SK-N-SH (cell line): ENCODE results near the gene ARID3A. TPM values are rescaled to one million over a fixed set of nuclear protein-coding genes. Genes with fewer than 3 reads are reported as not detected.

ENCODE experiments used
- CTCF ChIA-PET: fragments of 300-600, 350-600 bp; formaldehyde crosslinking; extraction: SDS; loops from one replicate; lab custom pipeline; 2021; lab: Yijun Ruan, JAX
- POLR2A ChIA-PET: fragments of 350-600 bp; sonication (Branson Sonifier 250); formaldehyde crosslinking; extraction: SDS; loops from one replicate; lab custom pipeline; 2020; ENCODE audit warnings: antibody characterized with exemption, inconsistent platforms; lab: Yijun Ruan, JAX
- DNase-seq: peaks from one replicate; pipeline ENCODE4 v3.0.0; 2012
- H2AFZ ChIP-seq: fragments of 200-600 bp; sonication (generic); 2 replicates; pipeline ENCODE4 v1.8.1; 2016; ENCODE audit warnings: antibody characterized with exemption, mild to moderate bottlenecking, low read depth
- H3F3A ChIP-seq: fragments of 200-600 bp; sonication (generic); replicated peaks from 2 replicates; pipeline ENCODE3; 2016; ENCODE audit warnings: antibody characterized with exemption, mild to moderate bottlenecking; ENCODE audit not compliant: insufficient read depth
- H3K27ac ChIP-seq, 2 experiments: fragments of 200-500 bp in 1 of 2; fragments of 200-600 bp in 1 of 2; sonication (Bioruptor generic) in 1 of 2; sonication (generic), shearing (Covaris generic) in 1 of 2; 2 replicates each; pipeline versions ENCODE4 v1.5.1 to v1.6.1; 2014 to 2016; ENCODE audit warnings: low read depth in 2 of 2, inconsistent platforms in 1 of 2, low read length in 1 of 2, mild to moderate bottlenecking in 1 of 2, mixed read lengths in 1 of 2
- H3K27me3 ChIP-seq: fragments of 200-600 bp; sonication (generic), shearing (Covaris generic); 2 replicates; pipeline ENCODE4 v1.6.1; 2016; ENCODE audit warnings: mixed run types; ENCODE audit not compliant: insufficient read depth
- H3K36me3 ChIP-seq, 2 experiments: fragments of 200-500 bp in 1 of 2; fragments of 200-600 bp in 1 of 2; sonication (Bioruptor generic) in 1 of 2; sonication (generic) in 1 of 2; replicated peaks in 1 of 2; 2 replicates each; pipeline versions ENCODE3 to v1.5.1; 2014 to 2016; ENCODE audit warnings: low read length in 1 of 2, mild to moderate bottlenecking in 1 of 2; ENCODE audit not compliant: insufficient read depth in 2 of 2, control insufficient read depth in 1 of 2
- H3K4me1 ChIP-seq, 2 experiments: fragments of 200-500 bp in 1 of 2; fragments of 200-600 bp in 1 of 2; sonication (Bioruptor generic) in 1 of 2; sonication (generic), shearing (Covaris generic) in 1 of 2; 2 replicates each; pipeline versions ENCODE4 v1.5.1 to v1.6.1; 2014 to 2016; ENCODE audit warnings: low read depth in 1 of 2, low read length in 1 of 2, mixed run types in 1 of 2; ENCODE audit not compliant: insufficient read depth in 2 of 2, control insufficient read depth in 1 of 2
- H3K4me2 ChIP-seq: fragments of 200-600 bp; sonication (generic), shearing (Covaris generic); 2 replicates; pipeline ENCODE4 v1.6.1; 2017; ENCODE audit warnings: mixed run types
- H3K4me3 ChIP-seq, 2 experiments: fragments of 200-500 bp in 1 of 2; fragments of 200-600 bp in 1 of 2; sonication (Bioruptor generic) in 1 of 2; sonication (generic), shearing (Covaris generic) in 1 of 2; 2 replicates each; pipeline versions ENCODE4 v1.5.1 to v1.8.1; 2014 to 2016; ENCODE audit warnings: low read depth in 2 of 2, inconsistent platforms in 1 of 2, low read length in 1 of 2, mild to moderate bottlenecking in 1 of 2, mixed read lengths in 1 of 2, moderate library complexity in 1 of 2
- H3K79me2 ChIP-seq: fragments of 200-600 bp; sonication (generic); 2 replicates; pipeline ENCODE4 v1.8.1; 2017; ENCODE audit warnings: mild to moderate bottlenecking; ENCODE audit not compliant: insufficient read depth
- H3K9ac ChIP-seq: fragments of 200-600 bp; sonication (generic); 2 replicates; pipeline ENCODE4 v1.6.1; 2017; ENCODE audit warnings: mixed run types
- H3K9me2 ChIP-seq: fragments of 200-600 bp; sonication (generic); 2 replicates; pipeline ENCODE4 v1.6.1; 2017; ENCODE audit warnings: mixed run types
- H3K9me3 ChIP-seq: fragments of 200-600 bp; sonication (generic); 2 replicates; pipeline ENCODE4 v1.6.1; 2017; ENCODE audit warnings: mixed run types, mild to moderate bottlenecking, moderate library complexity
- H4K20me1 ChIP-seq: fragments of 200-600 bp; sonication (generic); 2 replicates; pipeline ENCODE4 v1.6.1; 2017; ENCODE audit warnings: mild to moderate bottlenecking, mixed run types; ENCODE audit not compliant: insufficient read depth
- ELF1 ChIP-seq: IDR thresholded peaks from 2 replicates; pipeline ENCODE4 v1.4.0; 2012
- EP300 ChIP-seq, 2 experiments: IDR thresholded peaks; 2 replicates each; pipeline versions ENCODE4 v1.4.0 to v1.6.1; 2012; ENCODE audit warnings: borderline replicate concordance in 1 of 2, low read depth in 1 of 2, low read length in 1 of 2
- EZH2phosphoT487 ChIP-seq: fragments of 200-600 bp; sonication (generic); IDR thresholded peaks from 2 replicates; pipeline ENCODE4 v1.6.1; 2017; ENCODE audit warnings: low read depth, mixed run types, mild to moderate bottlenecking, antibody characterized with exemption, moderate library complexity, borderline replicate concordance
- FOXM1 ChIP-seq: IDR thresholded peaks from 2 replicates; pipeline ENCODE4 v1.4.0; 2012; ENCODE audit warnings: low read depth, mild to moderate bottlenecking
- GABPA ChIP-seq: IDR thresholded peaks from 2 replicates; pipeline ENCODE4 v1.4.0; 2012; ENCODE audit warnings: low read depth, mild to moderate bottlenecking
- GATA2 ChIP-seq: sonication (generic); formaldehyde crosslinking; IDR thresholded peaks from 2 replicates; pipeline ENCODE4 v1.5.0; 2020; ENCODE audit warnings: mild to moderate bottlenecking, missing genetic modification reagents
- MAX ChIP-seq: IDR thresholded peaks from 2 replicates; pipeline ENCODE4 v1.4.0; 2012; ENCODE audit warnings: low read depth
- MEF2A ChIP-seq: IDR thresholded peaks from 2 replicates; pipeline ENCODE4 v1.4.0; 2012; ENCODE audit warnings: low read depth, borderline replicate concordance
- NRF1 ChIP-seq: IDR thresholded peaks from 2 replicates; pipeline ENCODE4 v1.6.1; 2012; ENCODE audit warnings: low read depth, mild to moderate bottlenecking, low read length
- PBX3 ChIP-seq: IDR thresholded peaks from 2 replicates; pipeline ENCODE4; 2012
- RXRA ChIP-seq: IDR thresholded peaks from 2 replicates; pipeline ENCODE4 v1.4.0; 2012; ENCODE audit warnings: low read depth, mild to moderate bottlenecking, borderline replicate concordance
- SIN3A ChIP-seq: IDR thresholded peaks from 2 replicates; pipeline ENCODE4 v1.6.1; 2012; ENCODE audit warnings: low read depth, mild to moderate bottlenecking, low read length, moderate library complexity, borderline replicate concordance
- SMC3 ChIP-seq: IDR thresholded peaks from 2 replicates; pipeline ENCODE4 v1.6.1; 2012; ENCODE audit warnings: low read depth, low read length, improper control_type of control experiment
- TCF12 ChIP-seq: IDR thresholded peaks from 2 replicates; pipeline ENCODE4 v1.4.0; 2012
- USF2 ChIP-seq: fragments of 150-350 bp; IDR thresholded peaks from 2 replicates; pipeline ENCODE4 v1.6.1; 2017; ENCODE audit warnings: antibody characterized with exemption, low read length, low read depth, borderline replicate concordance
- YY1 ChIP-seq: IDR thresholded peaks from 2 replicates; pipeline ENCODE4 v1.4.0; 2012; ENCODE audit warnings: low read depth, mild to moderate bottlenecking
- WGBS: methylation state at CpG from one replicate; pipeline ENCODE4 v1.1.6; 2017; ENCODE audit warnings: low lambda C conversion rate; 5-methylcytosine and 5-hydroxymethylcytosine counted together
- polyA plus RNA-seq, 3 experiments: library from polyadenylated mRNA; depleted of rRNA; stranded (reverse); fragments of >200 nt; gene quantifications; 2 replicates each; pipeline ENCODE4 v1.2.3, GENCODE V29; 2012
- TF ChIP-seq, protein P1 (sequence below): IDR thresholded peaks from 2 replicates; pipeline ENCODE4 v1.4.0; 2012; ENCODE audit warnings: low read depth, borderline replicate concordance

Gene ARID3A
- polyA plus RNA-seq, 1 of the 3 experiments (the other 2 are of a cell fraction) = 8.6 TPM

- CTCF ChIA-PET = no interaction called here
- Histone ChIP-seq H2AFZ (no peak overlapping the region), H3K36me3 (peaks cover 7 to 8% of the 10 kb centered on the region in 2 experiments), H3K9me3 (no peaks in the 10 kb centered on the region), H3K4me3 (no peak overlapping the region), H4K20me1 (peaks cover 2% of the 10 kb centered on the region; the same call in 1 of the 2 replicates), H3K4me2 (no peak overlapping the region), H3K9me2 (no peaks in the 10 kb centered on the region), H3F3A (no peaks in the 10 kb centered on the region), H3K9ac (no peak overlapping the region), H3K4me1 (peaks cover 5 to 17% of the 10 kb centered on the region in 2 experiments; a peak in 2 of 4 replicates)
- 97% methylated on average over 7 of the region's 8 CpGs for WGBS
- TF ChIP-seq FOXM1 (no peak), PBX3 (no peak), SMC3 (no peak)
- TF ChIP-seq, protein P1, sequence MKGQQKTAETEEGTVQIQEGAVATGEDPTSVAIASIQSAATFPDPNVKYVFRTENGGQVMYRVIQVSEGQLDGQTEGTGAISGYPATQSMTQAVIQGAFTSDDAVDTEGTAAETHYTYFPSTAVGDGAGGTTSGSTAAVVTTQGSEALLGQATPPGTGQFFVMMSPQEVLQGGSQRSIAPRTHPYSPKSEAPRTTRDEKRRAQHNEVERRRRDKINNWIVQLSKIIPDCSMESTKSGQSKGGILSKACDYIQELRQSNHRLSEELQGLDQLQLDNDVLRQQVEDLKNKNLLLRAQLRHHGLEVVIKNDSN = no peak
- TF ChIP-seq, all 33 proteins: peak for 0
- POLR2A ChIA-PET = no interaction called here
- Histone ChIP-seq H3K27ac (no peak overlapping the region), H3K27me3 (no peaks in the 10 kb centered on the region), H3K79me2 (no peaks in the 10 kb centered on the region)
- DNase-seq = no peak
Observed at GRCh38 chr19:960601-960938, 34.7 kb downstream of the ARID3A start.

GRCh38 chr19:961866-962620 lies 36.2 kb downstream of the ARID3A start:
- Histone ChIP-seq H3K9ac (no peak overlapping the region), H3K79me2 (no peaks in the 10 kb centered on the region)
- CTCF ChIA-PET = interaction anchor here (0.9 kb wide), 1 partner anchor 220 kb away, joined by 3 read pairs; no protein-coding TSS in a partner anchor

More at GRCh38 chr19:961866-962620, 36.2 kb downstream of the ARID3A start:
- Histone ChIP-seq H3K27ac (no peak overlapping the region), H3K4me1 (peaks cover 0 to 4% of the 10 kb centered on the region in 2 experiments; a peak in 1 of 4 replicates), H3K4me3 (no peak overlapping the region), H3K4me2 (no peak overlapping the region), H3K9me3 (no peaks in the 10 kb centered on the region), H3K27me3 (no peaks in the 10 kb centered on the region), H3K36me3 (peaks cover 10 to 12% of the 10 kb centered on the region in 2 experiments), H3K9me2 (no peaks in the 10 kb centered on the region), H2AFZ (no peak overlapping the region), H4K20me1 (no peaks in the 10 kb centered on the region), H3F3A (peaks cover 6% of the 10 kb centered on the region)
- WGBS = 81% methylated on average over 10 of the region's 14 CpGs
- POLR2A ChIA-PET = interaction anchor here (0.7 kb wide), 1 partner anchor 18 kb away, joined by 3 read pairs; no protein-coding TSS in a partner anchor
- no peak for DNase-seq
- TF ChIP-seq GATA2 (CRISPR knock-in tag) = no peak
- no peak for TF ChIP-seq NRF1
- TF ChIP-seq SIN3A = no peak
- TF ChIP-seq USF2 = no peak
- no peak for TF ChIP-seq MAX
- TF ChIP-seq RXRA = no peak
- no peak for TF ChIP-seq GABPA
- TF ChIP-seq, protein P1 = no peak
- no peak for TF ChIP-seq EP300 (IDR thresholded peaks at IDR 0.05; ENCODE audit: borderline replicate concordance in 1 of 2, low read depth in 1 of 2, low read length in 1 of 2)
- TF ChIP-seq ELF1 = no peak
- no peak for TF ChIP-seq YY1
- TF ChIP-seq EZH2phosphoT487 = no peak
- no peak for TF ChIP-seq TCF12
- TF ChIP-seq MEF2A = no peak
- TF ChIP-seq, all 33 proteins: peak for 0
